DMS114 treated with DMSO at 0.1 percent for 48 hours (cell line): ENCODE data around the gene LRCH1.

Source experiments
- DNase-seq: peaks from one replicate; lab custom pipeline; 2025; ENCODE audit not compliant: unreplicated experiment; lab: John Stamatoyannopoulos, UW

LRCH1 gene

GRCh38 chr13:46632176-46632575 lies 79.2 kb downstream of the LRCH1 start:
- no peak for DNase-seq

GRCh38 chr13:46633416-46633815 lies 80.4 kb downstream of the LRCH1 start:
- no peak for DNase-seq

DNA sequence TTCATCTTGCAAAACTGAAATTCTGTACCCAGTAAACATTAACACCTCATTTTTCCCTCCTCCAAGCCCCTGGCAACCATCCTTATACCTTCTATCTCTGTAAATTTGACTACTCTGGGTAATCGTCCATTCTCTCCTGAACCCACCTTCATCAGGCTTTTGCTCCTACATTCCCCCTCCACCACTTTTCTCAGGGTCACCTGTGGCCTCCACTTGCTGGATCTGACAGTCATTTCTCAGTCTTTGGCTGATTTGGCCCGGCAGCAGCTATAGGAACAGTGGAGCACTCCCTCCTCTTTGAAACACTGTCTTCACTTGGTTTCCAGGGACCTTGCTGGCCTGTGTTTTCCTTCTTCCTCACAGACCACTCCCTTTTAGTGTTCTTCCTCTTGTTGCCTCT lies 83.5 kb downstream of the LRCH1 start:
- DNase-seq = no peak

- no peak for DNase-seq
Observed at GRCh38 chr13:46637213-46637612, 84.2 kb downstream of the LRCH1 start.

GRCh38 chr13:46638262-46638661 lies 85.3 kb downstream of the LRCH1 start:
- no peak for DNase-seq

DNA sequence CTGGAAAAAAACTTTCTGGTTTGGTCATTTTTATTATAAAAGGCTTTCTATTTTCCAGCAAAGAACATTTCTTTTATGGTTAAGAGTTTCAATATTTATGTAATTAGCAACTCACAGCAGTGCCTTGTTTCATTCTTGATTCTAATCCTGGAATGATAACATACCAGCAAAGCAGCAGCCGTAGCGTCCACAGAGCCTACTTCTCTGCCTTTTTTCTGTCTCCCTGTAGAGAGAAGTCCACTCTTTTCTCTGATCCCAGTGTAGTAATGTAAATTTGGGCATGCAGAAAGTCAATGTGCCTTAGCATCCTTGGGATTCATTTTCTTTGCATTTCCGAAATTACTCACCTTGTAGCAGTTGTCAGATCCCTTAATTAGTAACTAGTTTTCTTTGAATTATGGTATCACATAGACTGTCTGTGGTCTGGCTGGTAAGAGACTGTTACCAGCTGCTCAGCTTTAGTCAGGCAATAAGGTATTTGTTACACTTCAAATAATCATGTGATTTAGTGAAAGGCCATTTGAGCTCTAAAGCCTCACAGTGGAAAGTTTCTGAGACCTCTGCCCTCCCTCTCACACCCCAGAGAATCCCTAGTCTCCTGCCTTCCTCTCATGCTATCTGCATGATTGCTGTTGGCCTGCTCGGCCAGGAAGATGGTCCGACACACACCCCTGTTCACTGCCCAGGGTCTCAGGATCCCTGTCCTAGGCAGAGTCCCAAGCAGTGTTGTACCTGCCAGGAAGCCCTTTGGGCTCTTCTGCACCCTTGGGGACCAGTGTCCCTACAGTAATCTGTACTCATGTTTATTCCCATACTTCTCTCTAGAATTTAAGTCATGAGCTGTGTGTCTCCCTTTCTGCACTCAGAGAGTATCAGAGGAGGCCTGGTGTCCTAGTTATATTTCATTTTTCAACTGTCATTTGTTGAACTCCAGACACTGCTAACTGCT lies 86.3 kb downstream of the LRCH1 start:
- DNase-seq = no peak

DNA sequence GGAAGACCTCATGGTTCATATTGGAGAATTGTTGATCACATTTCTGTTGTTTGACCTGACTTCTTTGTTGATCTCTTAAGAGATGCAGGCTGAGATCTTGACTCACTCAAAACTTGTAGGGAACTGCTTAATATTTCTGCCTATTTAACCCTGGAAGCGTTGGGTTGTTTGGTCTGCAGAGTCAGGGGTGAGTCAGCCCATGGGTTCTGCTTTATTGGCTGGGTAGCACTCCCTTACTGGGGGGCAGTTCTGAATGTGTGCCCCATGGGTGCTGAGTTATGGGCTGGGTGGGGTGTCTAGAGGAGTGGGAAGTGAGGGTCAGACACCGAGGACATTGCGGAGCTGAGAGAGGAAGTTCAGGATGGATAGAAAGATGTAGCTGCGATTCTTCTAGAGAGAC lies 87.9 kb downstream of the LRCH1 start:
- DNase-seq = no peak

- no peak for DNase-seq
Observed at GRCh38 chr13:46641274-46642081, 88.5 kb downstream of the LRCH1 start.

DNA sequence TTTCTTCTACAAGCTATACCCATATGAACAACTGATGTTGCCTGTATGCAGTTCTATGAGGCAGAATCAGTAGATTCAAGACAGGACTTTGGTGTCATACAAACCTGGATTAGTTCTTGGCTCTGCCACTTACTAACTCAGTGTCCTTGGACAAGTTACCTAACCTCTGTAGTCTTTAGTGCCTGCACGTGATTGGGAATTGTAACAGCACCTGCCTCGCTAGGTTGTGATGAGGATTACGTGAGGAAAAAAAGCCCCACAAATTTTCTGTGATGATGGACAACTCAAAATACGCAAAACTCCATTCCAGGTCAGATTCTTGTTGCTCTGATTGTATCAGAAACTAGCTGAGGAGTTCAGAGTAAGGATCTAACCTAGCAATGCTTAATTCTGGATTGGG lies 89.3 kb downstream of the LRCH1 start:
- DNase-seq = no peak

DNA sequence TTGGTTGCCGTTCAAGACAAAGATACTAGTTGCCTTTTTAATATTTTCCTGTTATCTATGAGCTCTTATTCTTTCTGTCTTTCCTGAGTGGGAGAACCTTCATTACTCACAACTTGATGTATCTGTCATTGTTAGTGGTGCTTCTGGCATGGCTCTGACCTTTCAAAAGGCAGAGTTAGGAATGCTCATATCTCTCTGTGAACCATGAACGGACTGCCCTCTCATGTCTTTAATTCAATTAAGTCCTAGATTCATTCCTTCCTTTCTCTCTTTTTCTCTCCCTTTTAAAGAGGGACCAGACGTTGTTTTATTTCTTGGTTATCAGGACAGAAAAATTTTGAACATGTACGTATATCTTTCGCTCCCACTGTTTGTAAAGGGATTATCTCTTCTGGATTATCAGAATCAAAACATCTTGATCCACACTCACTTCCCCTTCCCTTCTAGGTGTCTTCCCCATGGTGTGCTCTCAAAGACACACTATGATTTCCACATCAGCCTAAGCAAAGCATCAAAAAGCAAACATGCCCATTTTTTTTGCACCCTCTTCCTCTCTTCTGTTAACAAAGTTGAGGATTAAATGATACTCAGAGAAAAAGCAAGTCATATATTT lies 90.3 kb downstream of the LRCH1 start:
- no peak for DNase-seq

GRCh38 chr13:46644816-46645215 lies 91.8 kb downstream of the LRCH1 start:
- DNase-seq = no peak

GRCh38 chr13:46647512-46648065 lies 94.6 kb downstream of the LRCH1 start:
- DNase-seq = no peak

GRCh38 chr13:46648166-46648607 lies 95.2 kb downstream of the LRCH1 start:
- no peak for DNase-seq

DNA sequence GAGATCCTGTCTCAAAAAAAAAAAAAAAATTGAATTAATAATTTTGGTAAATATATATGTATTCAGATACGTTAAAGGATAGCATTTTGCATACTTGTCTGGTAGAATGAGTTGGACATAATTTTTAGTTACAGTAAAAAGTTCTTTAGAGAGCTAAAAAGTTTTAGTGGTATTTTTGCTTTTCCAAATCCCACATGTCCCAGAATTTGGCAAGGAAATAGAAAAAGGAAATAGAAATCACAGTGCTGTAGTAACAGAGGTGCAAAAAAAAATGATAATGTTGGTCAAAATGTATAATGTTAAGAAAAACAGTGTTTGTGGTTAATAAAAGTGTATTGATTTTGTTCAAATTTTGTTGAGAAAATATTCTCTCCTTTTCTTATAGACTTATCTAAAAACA lies 96.8 kb downstream of the LRCH1 start:
- no peak for DNase-seq

- no peak for DNase-seq
Observed at GRCh38 chr13:46654951-46655350, 102.0 kb downstream of the LRCH1 start.

DNA sequence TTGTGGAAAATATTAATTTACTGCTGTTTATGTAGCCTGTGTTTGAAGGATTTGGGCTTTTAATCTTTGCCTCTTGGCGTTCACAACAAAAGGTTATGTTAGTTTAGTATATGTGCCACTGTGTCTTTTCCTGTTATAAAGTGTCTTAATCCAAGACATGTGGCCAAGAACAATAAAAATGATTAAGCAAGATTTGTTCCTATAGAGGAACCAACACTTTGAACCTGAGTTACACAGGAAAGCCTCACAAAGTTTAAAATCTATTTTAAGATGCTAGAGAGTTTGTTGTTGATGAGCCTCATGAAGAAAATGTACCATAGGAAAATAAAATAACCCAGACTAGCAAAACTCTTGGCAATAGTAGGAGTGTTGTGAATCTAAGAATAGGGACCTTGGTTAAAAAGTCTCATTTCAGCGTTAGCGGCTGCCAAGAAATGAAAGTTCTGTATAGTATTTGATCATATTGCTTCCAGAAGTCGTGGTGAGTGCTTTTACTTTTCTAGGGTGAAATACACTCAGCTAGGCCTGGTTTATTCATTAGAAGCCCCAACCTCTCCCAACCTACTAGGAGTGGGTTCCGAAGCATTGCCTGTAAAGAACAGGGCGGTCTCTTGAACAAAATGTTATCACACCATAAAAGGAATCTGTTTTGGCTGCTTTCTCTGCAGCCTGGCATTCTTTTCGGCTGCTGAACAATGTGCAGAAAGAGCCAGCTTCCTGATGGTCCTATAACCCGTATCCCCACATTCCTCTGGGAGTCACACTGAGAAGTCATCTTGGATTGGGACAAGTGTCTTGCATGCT lies 102.6 kb downstream of the LRCH1 start:
- no peak for DNase-seq

DNA sequence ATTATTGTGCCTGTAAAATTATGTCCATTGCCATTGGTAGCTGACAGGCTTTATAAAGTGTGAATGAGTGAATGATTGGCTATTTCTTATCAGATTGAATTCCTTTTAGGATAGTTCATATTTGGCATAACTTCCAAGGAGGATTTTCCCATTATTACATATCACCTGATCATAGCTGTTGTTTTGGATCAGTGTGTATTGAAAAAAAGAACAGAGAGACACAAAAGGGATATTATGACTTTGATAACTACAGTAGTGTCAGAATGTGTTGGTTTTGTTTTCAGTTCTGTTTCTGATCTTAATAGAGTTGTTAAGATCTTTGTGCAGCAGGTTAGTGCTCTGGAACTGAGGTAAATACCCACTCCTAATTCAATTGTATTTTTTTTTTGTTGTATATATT lies 103.8 kb downstream of the LRCH1 start:
- DNase-seq = no peak

- no peak for DNase-seq
Observed at GRCh38 chr13:46659413-46660065, 106.6 kb downstream of the LRCH1 start.

DNA sequence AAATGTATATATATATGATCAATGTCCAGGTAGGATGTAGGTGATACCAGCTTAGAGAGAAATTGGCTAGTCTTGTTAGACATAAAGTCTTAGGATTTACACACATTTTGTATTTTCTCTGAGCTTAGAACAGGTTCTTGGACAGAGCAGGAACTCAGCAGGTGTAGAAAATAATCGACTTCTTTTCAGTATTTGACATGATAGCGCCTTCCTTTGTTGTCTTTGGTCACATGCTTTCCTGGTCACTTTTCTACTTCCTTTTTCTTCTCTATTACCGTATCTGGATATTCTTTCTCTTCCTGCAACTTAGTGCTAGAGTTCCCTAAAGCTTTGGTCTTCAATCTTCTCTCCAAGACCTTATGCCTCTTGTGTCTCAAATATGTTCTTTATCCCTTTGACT lies 107.4 kb downstream of the LRCH1 start:
- no peak for DNase-seq

- DNase-seq = no peak
Observed at GRCh38 chr13:46660857-46661256, 107.9 kb downstream of the LRCH1 start.
